Osteocyte (in vitro differentiated cells): ENCODE data around the gene ZMIZ2. TPM values are rescaled to one million over a fixed set of nuclear protein-coding genes. Genes with fewer than 3 reads are reported as not detected.

Source experiments
- DNase-seq: peaks from one replicate; pipeline ENCODE4 v3.0.0; 2021; ENCODE audit warnings: mixed read lengths; ENCODE audit not compliant: unreplicated experiment; ENCODE audit errors: extremely low spot score
- H3K27ac Mint-ChIP-seq: one replicate; pipeline ENCODE4 v1.8.0; 2021; ENCODE audit warnings: mild to moderate bottlenecking, mixed read lengths; ENCODE audit not compliant: unreplicated experiment
- H3K27me3 Mint-ChIP-seq: one replicate; pipeline ENCODE4 v1.8.0; 2021; ENCODE audit warnings: mixed read lengths; ENCODE audit not compliant: unreplicated experiment
- H3K36me3 Mint-ChIP-seq: one replicate; pipeline ENCODE4 v1.8.0; 2021; ENCODE audit warnings: mixed read lengths; ENCODE audit not compliant: unreplicated experiment
- H3K4me1 Mint-ChIP-seq: one replicate; pipeline ENCODE4 v1.8.0; 2021; ENCODE audit warnings: mixed read lengths; ENCODE audit not compliant: unreplicated experiment
- H3K4me3 Mint-ChIP-seq: one replicate; pipeline ENCODE4 v1.8.0; 2021; ENCODE audit warnings: mild to moderate bottlenecking, moderate library complexity, mixed read lengths; ENCODE audit not compliant: unreplicated experiment
- H3K9me3 Mint-ChIP-seq: one replicate; pipeline ENCODE4 v1.8.0; 2021; ENCODE audit warnings: mixed read lengths; ENCODE audit not compliant: unreplicated experiment
- CTCF ChIP-seq: fragments of 200-600 bp; sonication (generic); IDR thresholded peaks from 2 replicates; pipeline ENCODE4 v1.5.0; 2021; ENCODE audit warnings: antibody characterized with exemption, mild to moderate bottlenecking, moderate library complexity
- total RNA-seq: library from RNA; stranded (reverse); gene quantifications from 2 replicates; pipeline ENCODE4 v1.2.1, GENCODE V29; 2021

ZMIZ2 gene
- total RNA-seq, 1 donor from 2014 or later, result 96.4 TPM

GRCh38 chr7:44738051-44738723 is 10.5 kb upstream of the ZMIZ2 start:
- Mint-ChIP-seq H3K27me3 (no peaks in the 10 kb centered on the region), H3K4me1 (peaks cover 51% of the 10 kb centered on the region), H3K27ac (peak overlapping the region; percentile 85), H3K36me3 (no peaks in the 10 kb centered on the region), H3K4me3 (no peak overlapping the region), H3K9me3 (no peaks in the 10 kb centered on the region)
- DNase-seq, result no peak
- TF ChIP-seq CTCF, result no peak

GRCh38 chr7:44738876-44739665 is 9.6 kb upstream of the ZMIZ2 start:
- DNase-seq, result no peak
- Mint-ChIP-seq H3K9me3 (no peaks in the 10 kb centered on the region), H3K27ac (peak overlapping the region; percentile 85), H3K4me1 (peaks cover 49% of the 10 kb centered on the region), H3K27me3 (no peaks in the 10 kb centered on the region), H3K4me3 (no peak overlapping the region), H3K36me3 (no peaks in the 10 kb centered on the region)
- no peak for TF ChIP-seq CTCF

- H3K4me3 Mint-ChIP-seq, result no peak overlapping the region
- TF ChIP-seq CTCF, result no peak
- no peak for DNase-seq
These were observed 8.6 kb upstream of the ZMIZ2 start for GRCh38 chr7:44740055-44740454.

GRCh38 chr7:44743750-44744149 is 4.9 kb upstream of the ZMIZ2 start:
- Mint-ChIP-seq H3K27me3 (no peaks in the 10 kb centered on the region), H3K9me3 (no peaks in the 10 kb centered on the region)

More at GRCh38 chr7:44740055-44740454, 8.6 kb upstream of the ZMIZ2 start:
- Mint-ChIP-seq H3K27me3 (no peaks in the 10 kb centered on the region), H3K27ac (peak overlapping the region; percentile 85), H3K9me3 (no peaks in the 10 kb centered on the region), H3K36me3 (no peaks in the 10 kb centered on the region), H3K4me1 (peaks cover 43% of the 10 kb centered on the region)

More at GRCh38 chr7:44743750-44744149, 4.9 kb upstream of the ZMIZ2 start:
- no peak overlapping the region for H3K4me3 Mint-ChIP-seq
- no peak for TF ChIP-seq CTCF
- H3K27ac Mint-ChIP-seq, result no peak overlapping the region
- DNase-seq, result no peak
- no peaks in the 10 kb centered on the region for H3K36me3 Mint-ChIP-seq
- H3K4me1 Mint-ChIP-seq, result peaks cover 23% of the 10 kb centered on the region
